Adrenal gland (tissue), 5 donors: Measurements from ENCODE around the gene HLCS.

Source experiments
- CTCF ChIP-seq, 6 experiments: fragments of 450-650 bp in 4 of 6; fragments of 200-600 bp in 2 of 6; sonication (generic) in 1 of 6; IDR thresholded peaks; 1 replicate in 5 of 6; 2 replicates in 1 of 6; pipeline versions ENCODE4 v1.5.1 to v1.8.0; 2016 to 2021; ENCODE audit warnings: antibody characterized with exemption in 6 of 6, mild to moderate bottlenecking in 2 of 6, moderate library complexity in 1 of 6
- POLR2A ChIP-seq, 2 donors: fragments of 450-650 bp; IDR thresholded peaks; one replicate each; pipeline ENCODE4 v1.6.1; 2017; ENCODE audit warnings: antibody characterized with exemption in 2 of 2, mild to moderate bottlenecking in 2 of 2, moderate library complexity in 1 of 2
- donor health status: DM: no; HTN: no; CAD: no.

GRCh38 chr21:36785615-36786014, 180.9 kb downstream of the HLCS start:
- no peak for TF ChIP-seq POLR2A (IDR thresholded peaks at IDR 0.05)
- no peak for TF ChIP-seq CTCF (IDR thresholded peaks at IDR 0.05)
